Stomach (tissue), 9 donors: Measurements from ENCODE around the gene SPATA31D1. TPM values are rescaled to one million over a fixed set of nuclear protein-coding genes. Genes with fewer than 3 reads are reported as not detected.

Source experiments
- DNase-seq, 2 donors: peaks; one replicate each; pipeline versions ENCODE4 v3.0.0 to v3.0.0-alpha.2; 2013 to 2019
- H3K27ac ChIP-seq, 5 donors: fragments of 200-600 bp in 4 of 5; sonication (generic) in 4 of 5; one replicate each; pipeline ENCODE4 v1.5.1; 2013 to 2019; ENCODE audit warnings: mild to moderate bottlenecking in 1 of 5, moderate library complexity in 1 of 5
- H3K27me3 ChIP-seq, 3 donors: fragments of 200-600 bp; sonication (generic); one replicate each; pipeline ENCODE4 v1.5.1; 2017 to 2019; ENCODE audit warnings: mixed run types in 1 of 3
- H3K36me3 ChIP-seq, 4 donors: fragments of 200-600 bp; sonication (generic); 1 replicate in 3 of 4; 2 replicates in 1 of 4; pipeline ENCODE4 v1.5.1; 2016 to 2019
- H3K4me1 ChIP-seq, 4 donors: fragments of 200-600 bp; sonication (generic); one replicate each; pipeline ENCODE4 v1.5.1; 2016 to 2019
- H3K4me3 ChIP-seq, 4 donors: fragments of 200-600 bp; sonication (generic) in 3 of 4; one replicate each; pipeline ENCODE4 v1.5.1; 2016 to 2019; ENCODE audit warnings: mild to moderate bottlenecking in 1 of 4
- H3K9me3 ChIP-seq, 4 donors: fragments of 200-600 bp; sonication (generic); one replicate each; pipeline ENCODE4 v1.5.1; 2016 to 2019
- CTCF ChIP-seq, 7 experiments: fragments of 450-650 bp in 4 of 7; fragments of 200-600 bp in 3 of 7; sonication (generic) in 3 of 7; IDR thresholded peaks; one replicate each; pipeline ENCODE4 v1.5.1; 2016 to 2019; ENCODE audit warnings: antibody characterized with exemption in 7 of 7, control low read depth in 2 of 7, mild to moderate bottlenecking in 1 of 7
- EP300 ChIP-seq: sonication (generic); formaldehyde crosslinking; IDR thresholded peaks from one replicate; pipeline ENCODE4 v1.6.1; 2017; ENCODE audit warnings: antibody characterized with exemption
- POLR2A ChIP-seq, 4 donors: fragments of 450-650 bp; IDR thresholded peaks; one replicate each; pipeline ENCODE4 v1.6.1; 2016; ENCODE audit warnings: antibody characterized with exemption in 4 of 4, control low read depth in 2 of 4, mild to moderate bottlenecking in 1 of 4, moderate library complexity in 1 of 4
- POLR2AphosphoS5 ChIP-seq, 3 donors: sonication (generic); formaldehyde crosslinking; IDR thresholded peaks; one replicate each; pipeline ENCODE4 v1.6.1; 2016; ENCODE audit warnings: antibody characterized with exemption in 3 of 3
- WGBS, 5 donors: extraction: QIAGEN DNeasy Blood & Tissue Kit in 3 of 5; methylation state at CpG; one replicate each; pipeline versions ENCODE4 v1.1.5 to v1.1.7; 2013 to 2018; 5-methylcytosine and 5-hydroxymethylcytosine counted together
- intact Hi-C: fragments of 100-400 bp; cut with DNase I; formaldehyde crosslinking; loops from one replicate; pipeline ENCODE4 v1.15.1; 2023; ENCODE audit warnings: low total_unique reads
- polyA plus RNA-seq, 3 donors: library from polyadenylated mRNA; stranded (reverse); fragments of 200-250 nt; gene quantifications; one replicate each; pipeline ENCODE4 v1.2.3, GENCODE V29; 2013
- total RNA-seq, 5 donors: library from RNA; depleted of rRNA; stranded (reverse); fragments of >200 nt; gene quantifications; one replicate each; pipeline versions ENCODE4 v1.1.0 to v1.2.3, GENCODE V29; 2014 to 2016
- donor health status: healthy with polysubstance abuse.
- donor health status: Bipolar disorder and iron deficiency.
- donor health status: healthy.

The SPATA31D1 gene
- total and polyA plus RNA-seq, 8 donors, result not detected

- Histone ChIP-seq H3K36me3 (no peaks in the 10 kb centered on the region), H3K4me1 (no peaks in the 10 kb centered on the region), H3K27me3 (no peaks in the 10 kb centered on the region), H3K9me3 (no peaks in the 10 kb centered on the region), H3K27ac (no peak overlapping the region), H3K4me3 (no peak overlapping the region)
- intact Hi-C loops, result no loop called here
- peak in 1 of 2 donors; percentile 51 for DNase-seq
- TF ChIP-seq EP300 (no peak), POLR2AphosphoS5 (IDR thresholded peaks at IDR 0.05) (no peak), POLR2A (IDR thresholded peaks at IDR 0.05) (no peak), CTCF (IDR thresholded peaks at IDR 0.05) (no peak)
Measured at GRCh38 chr9:81999806-82000205, 11.2 kb downstream of the SPATA31D1 start.

- Histone ChIP-seq H3K36me3 (no peaks in the 10 kb centered on the region), H3K27me3 (no peaks in the 10 kb centered on the region), H3K9me3 (peaks cover 0 to 15% (median 0%) of the 10 kb centered on the region in 4 donors), H3K27ac (no peak overlapping the region), H3K4me3 (no peak overlapping the region), H3K4me1 (no peaks in the 10 kb centered on the region)
- no peak for TF ChIP-seq CTCF (IDR thresholded peaks at IDR 0.05)
- no peak for TF ChIP-seq POLR2A (IDR thresholded peaks at IDR 0.05)
- TF ChIP-seq POLR2AphosphoS5 (IDR thresholded peaks at IDR 0.05), result no peak
- TF ChIP-seq EP300, result no peak
- WGBS, 5 donors, result 94 to 100% (median 98%) methylated on average over 1 of the region's 1 CpG
- no peak for DNase-seq
- intact Hi-C loops, result no loop called here
Measured at GRCh38 chr9:82010711-82011110, 22.1 kb downstream of the SPATA31D1 start.

GRCh38 chr9:82011133-82011532, 22.6 kb downstream of the SPATA31D1 start:
- intact Hi-C loops, result no loop called here
- Histone ChIP-seq H3K27ac (no peak overlapping the region), H3K4me3 (no peak overlapping the region), H3K27me3 (no peaks in the 10 kb centered on the region), H3K9me3 (peaks cover 0 to 16% (median 0%) of the 10 kb centered on the region in 4 donors), H3K36me3 (no peaks in the 10 kb centered on the region), H3K4me1 (no peaks in the 10 kb centered on the region)
- DNase-seq, result peak in 1 of 2 donors; percentile 9
- no peak for TF ChIP-seq POLR2A (IDR thresholded peaks at IDR 0.05)
- no peak for TF ChIP-seq POLR2AphosphoS5 (IDR thresholded peaks at IDR 0.05)
- TF ChIP-seq EP300, result no peak
- TF ChIP-seq CTCF (IDR thresholded peaks at IDR 0.05), result no peak
- WGBS, 5 donors, result 69 to 89% (median 83%) methylated on average over 3 of the region's 3 CpGs

DNA sequence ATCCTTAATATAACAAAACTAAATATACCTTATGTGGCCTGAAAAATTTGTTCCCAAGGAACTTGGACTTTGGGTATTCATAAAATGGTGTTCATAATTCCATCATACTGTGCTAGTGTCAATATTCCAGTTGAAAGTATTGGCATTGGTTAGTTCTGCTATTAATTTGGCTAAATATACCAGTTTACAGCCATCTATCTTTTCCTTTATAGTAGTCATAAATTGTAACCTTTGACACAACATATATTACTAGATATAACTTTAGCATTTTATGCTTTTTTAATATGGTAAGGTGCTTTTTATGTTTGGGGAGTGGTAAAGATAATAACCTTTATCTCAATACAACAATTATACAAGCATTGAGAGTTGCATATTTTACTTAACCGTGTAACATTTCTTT, 23.7 kb downstream of the SPATA31D1 start:
- Histone ChIP-seq H3K4me1 (no peaks in the 10 kb centered on the region), H3K9me3 (peaks cover 0 to 16% (median 0%) of the 10 kb centered on the region in 4 donors), H3K27me3 (no peaks in the 10 kb centered on the region), H3K4me3 (no peak overlapping the region), H3K36me3 (no peaks in the 10 kb centered on the region), H3K27ac (no peak overlapping the region)
- intact Hi-C loops, result no loop called here
- WGBS, 5 donors, result 55 to 84% (median 72%) methylated on average over 1 of the region's 1 CpG
- DNase-seq, result no peak
- TF ChIP-seq EP300 (no peak), POLR2A (IDR thresholded peaks at IDR 0.05) (no peak), CTCF (IDR thresholded peaks at IDR 0.05) (no peak), POLR2AphosphoS5 (IDR thresholded peaks at IDR 0.05) (no peak)
